Esophagus muscularis mucosa (tissue), 3 donors: Measurements from ENCODE around the gene MYMK.

ENCODE experiments used
- POLR2A ChIP-seq: fragments of 450-650 bp; IDR thresholded peaks from one replicate; pipeline ENCODE4 v1.6.1; 2017; ENCODE audit warnings: antibody characterized with exemption, moderate library complexity, mild to moderate bottlenecking, low read depth
- POLR2AphosphoS5 ChIP-seq, 2 donors: sonication (generic); formaldehyde crosslinking; IDR thresholded peaks; one replicate each; pipeline ENCODE4 v1.6.1; 2017; ENCODE audit warnings: antibody characterized with exemption in 2 of 2
- TF ChIP-seq, protein P1 (sequence below), 3 experiments: fragments of 200-600 bp in 2 of 3; fragments of 450-650 bp in 1 of 3; sonication (generic) in 2 of 3; IDR thresholded peaks; one replicate each; pipeline ENCODE4 v1.5.1; 2017 to 2019; ENCODE audit warnings: antibody characterized with exemption in 3 of 3, mild to moderate bottlenecking in 2 of 3, moderate library complexity in 1 of 3

DNA sequence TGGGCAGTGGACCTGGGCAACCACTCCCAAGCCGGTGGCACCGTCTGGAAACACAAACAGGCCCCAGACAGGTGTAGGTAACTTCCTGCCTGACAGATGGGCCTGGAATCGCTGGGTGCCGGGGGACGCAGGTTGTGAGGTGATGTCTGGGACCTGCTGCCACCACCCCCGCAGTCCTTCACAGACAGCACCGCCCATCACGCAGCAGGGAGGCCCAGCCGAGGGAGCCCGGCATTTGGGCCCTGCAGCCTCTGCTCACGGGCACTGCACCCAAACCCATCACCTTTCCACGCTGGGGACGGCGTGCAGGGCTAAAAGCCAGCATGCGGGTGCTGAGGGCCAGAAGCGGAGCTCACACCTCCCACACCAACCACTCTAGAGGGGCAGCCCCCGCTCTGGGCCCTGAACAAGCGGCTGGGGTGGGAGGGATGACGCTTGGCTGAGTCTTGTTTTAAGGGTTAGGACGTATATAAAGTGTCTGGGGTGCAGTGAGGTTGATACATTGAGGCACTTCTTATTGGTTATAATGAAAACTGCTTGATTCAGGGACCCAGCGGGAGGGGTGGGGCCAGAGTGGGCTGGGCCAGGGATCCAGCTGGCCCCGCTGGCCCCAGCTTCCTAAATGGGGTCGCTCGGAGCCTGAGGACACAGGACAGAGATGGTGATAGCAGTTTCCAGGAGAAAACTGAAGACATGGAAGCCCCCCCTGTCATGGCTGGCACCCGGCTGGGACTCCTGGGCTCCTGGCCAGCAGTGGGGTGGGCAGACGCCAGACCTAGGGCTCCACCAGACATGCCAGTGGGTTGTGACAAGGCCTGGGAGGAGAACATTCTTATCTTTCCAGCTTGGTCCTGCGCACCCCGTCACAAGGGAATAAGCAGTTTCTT, 11.3 kb downstream of the MYMK start:
- TF ChIP-seq POLR2AphosphoS5 (IDR thresholded peaks at IDR 0.05): no peak
- TF ChIP-seq, protein P1, sequence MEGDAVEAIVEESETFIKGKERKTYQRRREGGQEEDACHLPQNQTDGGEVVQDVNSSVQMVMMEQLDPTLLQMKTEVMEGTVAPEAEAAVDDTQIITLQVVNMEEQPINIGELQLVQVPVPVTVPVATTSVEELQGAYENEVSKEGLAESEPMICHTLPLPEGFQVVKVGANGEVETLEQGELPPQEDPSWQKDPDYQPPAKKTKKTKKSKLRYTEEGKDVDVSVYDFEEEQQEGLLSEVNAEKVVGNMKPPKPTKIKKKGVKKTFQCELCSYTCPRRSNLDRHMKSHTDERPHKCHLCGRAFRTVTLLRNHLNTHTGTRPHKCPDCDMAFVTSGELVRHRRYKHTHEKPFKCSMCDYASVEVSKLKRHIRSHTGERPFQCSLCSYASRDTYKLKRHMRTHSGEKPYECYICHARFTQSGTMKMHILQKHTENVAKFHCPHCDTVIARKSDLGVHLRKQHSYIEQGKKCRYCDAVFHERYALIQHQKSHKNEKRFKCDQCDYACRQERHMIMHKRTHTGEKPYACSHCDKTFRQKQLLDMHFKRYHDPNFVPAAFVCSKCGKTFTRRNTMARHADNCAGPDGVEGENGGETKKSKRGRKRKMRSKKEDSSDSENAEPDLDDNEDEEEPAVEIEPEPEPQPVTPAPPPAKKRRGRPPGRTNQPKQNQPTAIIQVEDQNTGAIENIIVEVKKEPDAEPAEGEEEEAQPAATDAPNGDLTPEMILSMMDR (IDR thresholded peaks at IDR 0.05): no peak
- TF ChIP-seq POLR2A: no peak
